PC-3 (cell line): Measurements from ENCODE around the gene GSTCD.

ENCODE experiments used
- EZH2 ChIP-seq: fragments of 300-600 bp; sonication (generic); IDR thresholded peaks from one replicate; pipeline ENCODE4 v1.6.1; 2017; ENCODE audit warnings: antibody characterized with exemption, mild to moderate bottlenecking, low read length; ENCODE audit not compliant: unreplicated experiment
- EZH2phosphoT487 ChIP-seq: fragments of 300-600 bp; sonication (generic); IDR thresholded peaks from 2 replicates; pipeline ENCODE4 v1.6.1; 2018; ENCODE audit warnings: mild to moderate bottlenecking, antibody characterized with exemption, low read length, borderline replicate concordance
- TF ChIP-seq, protein P1 (sequence below): fragments of 300-600 bp; sonication (generic); conservative IDR thresholded peaks from 2 replicates; pipeline ENCODE4 v1.5.1; 2017; ENCODE audit warnings: antibody characterized with exemption, low read depth, mild to moderate bottlenecking, low read length

GRCh38 chr4:105896461-105896942, 187.9 kb downstream of the GSTCD start:
- TF ChIP-seq, protein P1, sequence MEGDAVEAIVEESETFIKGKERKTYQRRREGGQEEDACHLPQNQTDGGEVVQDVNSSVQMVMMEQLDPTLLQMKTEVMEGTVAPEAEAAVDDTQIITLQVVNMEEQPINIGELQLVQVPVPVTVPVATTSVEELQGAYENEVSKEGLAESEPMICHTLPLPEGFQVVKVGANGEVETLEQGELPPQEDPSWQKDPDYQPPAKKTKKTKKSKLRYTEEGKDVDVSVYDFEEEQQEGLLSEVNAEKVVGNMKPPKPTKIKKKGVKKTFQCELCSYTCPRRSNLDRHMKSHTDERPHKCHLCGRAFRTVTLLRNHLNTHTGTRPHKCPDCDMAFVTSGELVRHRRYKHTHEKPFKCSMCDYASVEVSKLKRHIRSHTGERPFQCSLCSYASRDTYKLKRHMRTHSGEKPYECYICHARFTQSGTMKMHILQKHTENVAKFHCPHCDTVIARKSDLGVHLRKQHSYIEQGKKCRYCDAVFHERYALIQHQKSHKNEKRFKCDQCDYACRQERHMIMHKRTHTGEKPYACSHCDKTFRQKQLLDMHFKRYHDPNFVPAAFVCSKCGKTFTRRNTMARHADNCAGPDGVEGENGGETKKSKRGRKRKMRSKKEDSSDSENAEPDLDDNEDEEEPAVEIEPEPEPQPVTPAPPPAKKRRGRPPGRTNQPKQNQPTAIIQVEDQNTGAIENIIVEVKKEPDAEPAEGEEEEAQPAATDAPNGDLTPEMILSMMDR, result no peak
- TF ChIP-seq EZH2 (no peak), EZH2phosphoT487 (no peak)
